Thyroid gland (tissue), 4 donors: ENCODE data around the gene KRTAP10-7. TPM values are rescaled to one million over a fixed set of nuclear protein-coding genes. Genes with fewer than 3 reads are reported as not detected.
"Not testable (repeated sequence)": the region's sequence is repeated elsewhere in the genome, so short reads cannot be mapped to it uniquely, and the experiment has no call there.

Source experiments
- DNase-seq, 2 donors: peaks; one replicate each; pipeline ENCODE4 v3.0.0-alpha.2; 2019
- H3K27ac ChIP-seq, 3 donors: fragments of 200-600 bp; sonication (generic); 1 replicate in 2 of 3; 2 replicates in 1 of 3; pipeline ENCODE4 v1.5.1; 2016 to 2019; ENCODE audit warnings: mild to moderate bottlenecking in 1 of 3, moderate library complexity in 1 of 3
- H3K27me3 ChIP-seq: fragments of 200-600 bp; sonication (generic); one replicate; pipeline ENCODE4 v1.5.1; 2019
- H3K36me3 ChIP-seq, 2 donors: fragments of 200-600 bp; sonication (generic); one replicate each; pipeline ENCODE4 v1.5.1; 2016 to 2019
- H3K4me1 ChIP-seq, 2 donors: fragments of 200-600 bp; sonication (generic); one replicate each; pipeline ENCODE4 v1.5.1; 2017 to 2019
- H3K4me3 ChIP-seq, 3 donors: fragments of 200-600 bp; sonication (generic); replicated peaks in 1 of 3; 1 replicate in 2 of 3; 2 replicates in 1 of 3; pipeline ENCODE4 v1.5.1; 2016; ENCODE audit warnings: mild to moderate bottlenecking in 1 of 3
- H3K9me3 ChIP-seq: fragments of 200-600 bp; sonication (generic); one replicate; pipeline ENCODE4 v1.5.1; 2017
- POLR2A ChIP-seq, 2 donors: fragments of 450-650 bp; IDR thresholded peaks; one replicate each; pipeline ENCODE4 v1.6.1; 2017; ENCODE audit warnings: antibody characterized with exemption in 2 of 2, mild to moderate bottlenecking in 2 of 2, moderate library complexity in 1 of 2
- WGBS, 2 donors: methylation state at CpG; one replicate each; pipeline ENCODE4 v1.1.5; 2017; 5-methylcytosine and 5-hydroxymethylcytosine counted together
- intact Hi-C: fragments of 100-400 bp; cut with DNase I; formaldehyde crosslinking; loops from one replicate; pipeline ENCODE4 v1.15.1; 2023
- total RNA-seq, 4 donors: library from RNA; depleted of rRNA; stranded (reverse); fragments of >200 nt; gene quantifications; one replicate each; pipeline ENCODE4 v1.2.3, GENCODE V29; 2016
- TF ChIP-seq, protein P1 (sequence below), 6 experiments: fragments of 200-600 bp in 3 of 6; fragments of 450-650 bp in 3 of 6; sonication (generic) in 3 of 6; IDR thresholded peaks; one replicate each; pipeline ENCODE4 v1.5.1; 2016 to 2019; ENCODE audit warnings: antibody characterized with exemption in 6 of 6, mild to moderate bottlenecking in 2 of 6, inconsistent platforms in 1 of 6, moderate library complexity in 1 of 6

Gene KRTAP10-7
- total RNA-seq, 4 donors from 2014 or later, result not detected

- Histone ChIP-seq H3K27ac (no peak overlapping the region), H3K36me3 (no peaks in the 10 kb centered on the region), H3K4me1 (no peaks in the 10 kb centered on the region), H3K27me3 (no peaks in the 10 kb centered on the region), H3K4me3 (no peak overlapping the region), H3K9me3 (no peaks in the 10 kb centered on the region)
- no peak for TF ChIP-seq POLR2A (IDR thresholded peaks at IDR 0.05)
- TF ChIP-seq, protein P1, sequence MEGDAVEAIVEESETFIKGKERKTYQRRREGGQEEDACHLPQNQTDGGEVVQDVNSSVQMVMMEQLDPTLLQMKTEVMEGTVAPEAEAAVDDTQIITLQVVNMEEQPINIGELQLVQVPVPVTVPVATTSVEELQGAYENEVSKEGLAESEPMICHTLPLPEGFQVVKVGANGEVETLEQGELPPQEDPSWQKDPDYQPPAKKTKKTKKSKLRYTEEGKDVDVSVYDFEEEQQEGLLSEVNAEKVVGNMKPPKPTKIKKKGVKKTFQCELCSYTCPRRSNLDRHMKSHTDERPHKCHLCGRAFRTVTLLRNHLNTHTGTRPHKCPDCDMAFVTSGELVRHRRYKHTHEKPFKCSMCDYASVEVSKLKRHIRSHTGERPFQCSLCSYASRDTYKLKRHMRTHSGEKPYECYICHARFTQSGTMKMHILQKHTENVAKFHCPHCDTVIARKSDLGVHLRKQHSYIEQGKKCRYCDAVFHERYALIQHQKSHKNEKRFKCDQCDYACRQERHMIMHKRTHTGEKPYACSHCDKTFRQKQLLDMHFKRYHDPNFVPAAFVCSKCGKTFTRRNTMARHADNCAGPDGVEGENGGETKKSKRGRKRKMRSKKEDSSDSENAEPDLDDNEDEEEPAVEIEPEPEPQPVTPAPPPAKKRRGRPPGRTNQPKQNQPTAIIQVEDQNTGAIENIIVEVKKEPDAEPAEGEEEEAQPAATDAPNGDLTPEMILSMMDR (IDR thresholded peaks at IDR 0.05), result no peak
- no peak for DNase-seq
- WGBS, 2 donors, result 87 to 91% methylated on average over 14 to 21 of the region's 24 CpGs
- intact Hi-C loops, result no loop called here
Measured at GRCh38 chr21:44589586-44590305, 10.7 kb upstream of the KRTAP10-7 start.

- no peaks in the 10 kb centered on the region for H3K9me3 ChIP-seq
- no peak overlapping the region for H3K4me3 ChIP-seq
- H3K4me1 ChIP-seq, result no peaks in the 10 kb centered on the region
- H3K36me3 ChIP-seq, result no peaks in the 10 kb centered on the region
- intact Hi-C loops, result no loop called here
- TF ChIP-seq, protein P1 (IDR thresholded peaks at IDR 0.05), result no peak
- no peak for TF ChIP-seq POLR2A (IDR thresholded peaks at IDR 0.05)
- DNase-seq, result no peak
- H3K27ac ChIP-seq, result no peak overlapping the region
- no peaks in the 10 kb centered on the region for H3K27me3 ChIP-seq
- WGBS, 2 donors, result 86 to 90% methylated on average over 2 to 10 of the region's 10 CpGs
Measured at GRCh38 chr21:44590311-44590721, 10.1 kb upstream of the KRTAP10-7 start.

GRCh38 chr21:44590897-44591800 lies 9.2 kb upstream of the KRTAP10-7 start:
- H3K4me1 ChIP-seq, DNase-seq, H3K27ac ChIP-seq, H3K4me3 ChIP-seq, H3K9me3 ChIP-seq, H3K36me3 ChIP-seq, H3K27me3 ChIP-seq, intact Hi-C loops: not testable (repeated sequence)
- 71 to 73% methylated on average over 13 to 16 of the region's 19 CpGs for WGBS, 2 donors

DNA sequence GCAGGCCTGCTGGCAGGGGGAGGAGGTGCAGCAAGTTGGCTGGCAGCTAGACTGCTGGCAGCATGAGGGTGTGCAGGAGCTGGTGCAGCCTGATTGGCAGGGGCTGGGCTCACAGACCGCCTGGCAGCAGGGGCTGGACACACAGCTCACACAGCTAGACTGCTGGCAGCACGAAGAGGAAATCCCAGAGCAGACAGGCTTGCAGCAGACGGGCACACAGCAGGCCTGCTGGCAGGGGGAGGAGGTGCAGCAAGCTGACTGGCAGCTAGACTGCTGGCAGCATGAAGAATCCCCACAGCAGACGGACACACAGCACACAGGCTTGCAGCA lies 8.6 kb upstream of the KRTAP10-7 start:
- H3K9me3 ChIP-seq, H3K27ac ChIP-seq, H3K36me3 ChIP-seq, H3K27me3 ChIP-seq, H3K4me1 ChIP-seq, intact Hi-C loops, H3K4me3 ChIP-seq, DNase-seq: not testable (repeated sequence)
- WGBS, 2 donors, result 60 to 100% methylated on average over 1 of the region's 4 CpGs

DNA sequence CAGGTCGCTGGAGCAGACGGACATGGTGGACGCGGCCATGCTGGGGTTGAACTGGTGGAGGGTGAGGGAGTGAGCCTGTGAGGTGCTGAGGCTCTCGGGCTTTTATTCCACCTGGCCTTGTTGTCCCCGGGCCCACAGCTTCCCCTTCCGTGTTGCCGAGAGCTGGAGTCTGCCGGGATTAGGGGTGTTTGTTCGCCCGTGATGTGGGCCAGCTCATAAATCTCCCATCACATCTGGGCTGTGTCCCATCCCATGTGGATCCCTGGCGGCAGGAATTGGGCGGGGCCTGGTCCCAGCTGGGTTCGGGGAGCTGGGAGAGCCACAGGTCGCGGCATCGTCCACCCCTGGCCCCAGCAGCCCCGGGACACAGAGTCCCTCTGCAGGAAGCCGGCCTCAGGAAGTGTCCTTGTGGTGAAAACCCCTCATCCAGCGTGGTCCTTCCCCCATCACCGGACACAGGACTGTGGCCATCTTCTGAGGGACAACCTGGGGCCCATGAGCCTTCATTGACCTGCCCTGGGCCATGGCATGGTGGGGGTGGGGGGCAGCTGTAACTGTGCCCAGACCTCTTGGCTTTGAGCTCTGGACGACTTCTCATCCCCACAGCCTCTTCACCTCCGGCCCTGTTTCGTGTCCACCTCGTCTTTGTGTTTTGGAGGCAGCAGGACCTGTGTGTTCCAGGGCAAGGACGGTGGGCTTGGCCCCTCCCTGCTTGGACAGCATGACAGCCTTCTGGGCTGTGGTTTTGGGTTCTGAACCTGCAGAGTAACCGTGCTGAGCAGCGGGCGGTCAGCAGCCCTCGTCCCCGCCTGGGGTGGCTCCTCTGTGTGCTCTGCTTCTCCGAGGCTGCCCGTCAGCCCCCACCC lies 7.7 kb upstream of the KRTAP10-7 start, which contains the start of gene KRTAP10-6:
Gene KRTAP10-6, minus strand, starts transcription at position 60 of the 866 bp plus-strand sequence. Its CDS starts 21 bp downstream, at position 39.
- H3K9me3 ChIP-seq, result no peaks in the 10 kb centered on the region
- H3K27me3 ChIP-seq, result no peaks in the 10 kb centered on the region
- intact Hi-C loops, result no loop called here
- H3K27ac ChIP-seq, result no peak within 1 kb of the TSS
- no peak within 1 kb of the TSS for H3K4me3 ChIP-seq
- no peaks in the 10 kb centered on the region for H3K4me1 ChIP-seq
- 64 to 81% methylated on average over 17 to 21 of the region's 33 CpGs for WGBS, 2 donors
- H3K36me3 ChIP-seq, result no peaks in the 10 kb centered on the region
- TF ChIP-seq, protein P1 (IDR thresholded peaks at IDR 0.05), result no peak
- no peak for TF ChIP-seq POLR2A (IDR thresholded peaks at IDR 0.05)
- no peak for DNase-seq
